ENCODE results near the gene GPR137B.

The GPR137B gene

DNA sequence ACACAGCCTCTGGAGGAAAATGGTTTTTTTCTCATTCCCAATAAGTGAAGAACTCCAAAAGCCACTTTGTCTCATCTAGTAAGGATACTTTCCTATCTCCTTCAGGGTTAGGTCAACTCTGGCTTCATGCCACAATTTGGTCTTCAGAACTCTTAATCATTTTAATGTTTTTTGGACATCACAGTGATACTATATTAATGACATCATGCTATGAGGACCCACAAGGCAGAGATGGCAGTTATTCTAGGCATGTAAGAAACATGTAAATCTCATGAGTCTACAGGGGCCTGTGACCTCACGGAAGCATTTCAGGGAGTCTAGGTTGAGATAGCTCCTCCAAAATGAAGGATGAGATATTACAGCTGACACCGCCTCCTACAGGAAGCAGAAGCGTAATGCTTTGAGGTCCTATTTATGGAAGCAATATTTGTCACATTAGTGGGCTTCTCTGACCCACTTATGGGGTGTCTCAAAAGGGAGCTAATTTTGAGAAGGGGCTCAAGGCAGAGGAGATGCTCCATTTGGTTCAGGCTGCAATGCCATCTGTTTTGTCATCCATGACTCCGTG lies 5.0 kb upstream of the GPR137B start:
- Histone ChIP-seq H3F3A (ENCODE audit: control insufficient read depth, insufficient read depth) (no peaks in the 10 kb centered on the region), H4K20me1 (ENCODE audit: control insufficient read depth, insufficient read depth, low read depth, low read length) (no peaks in the 10 kb centered on the region), H3K4me3 (ENCODE audit: low read length) (no peak overlapping the region), H3K4me2 (ENCODE audit: low read length) (no peak overlapping the region), H3K9me3 (ENCODE audit: control insufficient read depth, insufficient read depth, low read length) (no peaks in the 10 kb centered on the region), H3K36me3 (ENCODE audit: control insufficient read depth, low read length) (no peaks in the 10 kb centered on the region), H3K27me3 (ENCODE audit: control insufficient read depth, low read length) (peaks cover 53% of the 10 kb centered on the region), H3K79me2 (ENCODE audit: control insufficient read depth, low read length) (no peaks in the 10 kb centered on the region), H3K9me2 (replicated peaks; ENCODE audit: control insufficient read depth, low read length) (no peaks in the 10 kb centered on the region), H3K4me1 (ENCODE audit: control insufficient read depth, low read length) (peaks cover 10% of the 10 kb centered on the region), H3K27ac (ENCODE audit: low read depth, low read length) (no peak overlapping the region)
- TF ChIP-seq, protein P1, sequence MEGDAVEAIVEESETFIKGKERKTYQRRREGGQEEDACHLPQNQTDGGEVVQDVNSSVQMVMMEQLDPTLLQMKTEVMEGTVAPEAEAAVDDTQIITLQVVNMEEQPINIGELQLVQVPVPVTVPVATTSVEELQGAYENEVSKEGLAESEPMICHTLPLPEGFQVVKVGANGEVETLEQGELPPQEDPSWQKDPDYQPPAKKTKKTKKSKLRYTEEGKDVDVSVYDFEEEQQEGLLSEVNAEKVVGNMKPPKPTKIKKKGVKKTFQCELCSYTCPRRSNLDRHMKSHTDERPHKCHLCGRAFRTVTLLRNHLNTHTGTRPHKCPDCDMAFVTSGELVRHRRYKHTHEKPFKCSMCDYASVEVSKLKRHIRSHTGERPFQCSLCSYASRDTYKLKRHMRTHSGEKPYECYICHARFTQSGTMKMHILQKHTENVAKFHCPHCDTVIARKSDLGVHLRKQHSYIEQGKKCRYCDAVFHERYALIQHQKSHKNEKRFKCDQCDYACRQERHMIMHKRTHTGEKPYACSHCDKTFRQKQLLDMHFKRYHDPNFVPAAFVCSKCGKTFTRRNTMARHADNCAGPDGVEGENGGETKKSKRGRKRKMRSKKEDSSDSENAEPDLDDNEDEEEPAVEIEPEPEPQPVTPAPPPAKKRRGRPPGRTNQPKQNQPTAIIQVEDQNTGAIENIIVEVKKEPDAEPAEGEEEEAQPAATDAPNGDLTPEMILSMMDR (IDR thresholded peaks at IDR 0.05; ENCODE audit: low read depth, low read length, poor library complexity, severe bottlenecking): peak; percentile 62
- no peak for TF ChIP-seq EZH2phosphoT487 (IDR thresholded peaks at IDR 0.05; ENCODE audit: borderline replicate concordance, low read length)

DNA sequence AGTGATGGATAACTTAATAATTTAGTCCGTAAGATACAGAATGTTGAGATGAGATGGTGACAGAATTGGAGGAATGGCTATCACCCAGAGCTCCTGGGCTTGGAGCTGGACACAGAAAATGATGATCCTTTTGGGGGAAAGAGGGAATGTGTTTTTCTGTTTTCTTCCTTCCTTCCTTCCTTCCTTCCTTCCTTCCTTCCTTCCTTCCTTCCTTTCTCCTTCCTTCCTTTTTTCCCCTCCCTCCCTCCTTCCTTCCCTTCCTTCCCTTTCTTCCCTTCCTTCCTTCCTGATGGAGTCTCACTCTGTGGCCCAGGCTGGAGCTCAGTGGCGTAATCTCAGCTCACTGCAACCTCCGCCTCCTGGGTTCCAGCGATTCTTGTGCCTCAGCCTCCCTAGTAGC lies 2.8 kb upstream of the GPR137B start:
- peaks cover 8% of the 10 kb centered on the region for H3K79me2 ChIP-seq (ENCODE audit: control insufficient read depth, low read length)
- peaks cover 9% of the 10 kb centered on the region for H4K20me1 ChIP-seq (ENCODE audit: control insufficient read depth, insufficient read depth, low read depth, low read length)
- peaks cover 23% of the 10 kb centered on the region for H3K4me1 ChIP-seq (ENCODE audit: control insufficient read depth, low read length)
- H3K9me2 ChIP-seq (replicated peaks; ENCODE audit: control insufficient read depth, low read length): no peaks in the 10 kb centered on the region
- no peaks in the 10 kb centered on the region for H3K36me3 ChIP-seq (ENCODE audit: control insufficient read depth, low read length)
- no peaks in the 10 kb centered on the region for H3K9me3 ChIP-seq (ENCODE audit: control insufficient read depth, insufficient read depth, low read length)
- H3K4me3 ChIP-seq (ENCODE audit: low read length): no peak overlapping the region
- H3F3A ChIP-seq (ENCODE audit: control insufficient read depth, insufficient read depth): peaks cover 10% of the 10 kb centered on the region
- TF ChIP-seq, protein P1 (IDR thresholded peaks at IDR 0.05; ENCODE audit: low read depth, low read length, poor library complexity, severe bottlenecking): no peak
- TF ChIP-seq EZH2phosphoT487 (IDR thresholded peaks at IDR 0.05; ENCODE audit: borderline replicate concordance, low read length): no peak
- no peak overlapping the region for H3K4me2 ChIP-seq (ENCODE audit: low read length)
- H3K27ac ChIP-seq (ENCODE audit: low read depth, low read length): no peak overlapping the region
- H3K27me3 ChIP-seq (ENCODE audit: control insufficient read depth, low read length): peaks cover 52% of the 10 kb centered on the region

DNA sequence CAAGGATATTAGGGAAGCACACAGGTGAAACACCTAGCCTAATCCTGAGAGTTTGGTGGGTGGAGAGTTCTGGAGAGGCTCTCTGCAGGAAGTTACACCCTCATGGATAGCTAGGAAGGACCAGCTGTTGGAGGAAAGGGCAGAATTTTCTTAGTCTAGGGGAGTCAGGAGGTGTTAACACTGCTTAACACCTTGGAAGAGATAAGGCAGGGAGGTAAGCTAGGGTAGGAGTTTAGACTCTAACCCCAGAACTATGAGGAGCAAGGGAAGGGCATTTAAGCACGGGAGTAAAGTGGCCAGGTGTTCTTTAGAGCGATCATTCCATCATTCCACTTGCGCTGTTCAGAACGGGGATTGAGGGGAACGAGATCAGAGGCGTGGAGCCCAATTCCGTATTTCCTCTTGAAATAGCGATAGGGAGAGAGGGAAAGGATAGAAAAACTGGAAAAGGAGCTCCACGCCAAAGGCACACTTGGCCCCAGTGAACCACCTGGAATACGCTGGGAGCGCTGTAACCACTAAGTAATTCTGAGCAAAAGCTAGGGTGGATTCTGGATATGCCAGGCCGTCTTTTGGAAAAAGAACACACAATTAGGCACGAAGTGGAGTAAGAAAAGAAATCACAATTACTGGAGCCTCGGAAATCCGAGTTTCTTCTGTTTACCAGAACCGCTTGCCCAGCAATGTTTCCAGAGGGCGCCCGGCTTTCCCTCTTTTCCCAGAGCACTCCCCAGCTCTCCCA lies 1.5 kb upstream of the GPR137B start:
- Histone ChIP-seq H3K9me2 (replicated peaks; ENCODE audit: control insufficient read depth, low read length) (no peaks in the 10 kb centered on the region), H3K4me3 (ENCODE audit: low read length) (no peak overlapping the region), H3K27me3 (ENCODE audit: control insufficient read depth, low read length) (peaks cover 48% of the 10 kb centered on the region), H4K20me1 (ENCODE audit: control insufficient read depth, insufficient read depth, low read depth, low read length) (peaks cover 9% of the 10 kb centered on the region), H3K9me3 (ENCODE audit: control insufficient read depth, insufficient read depth, low read length) (no peaks in the 10 kb centered on the region), H3K27ac (ENCODE audit: low read depth, low read length) (no peak overlapping the region), H3K4me2 (ENCODE audit: low read length) (peak overlapping the region; percentile 70; the same call in 1 of the 2 replicates), H3F3A (ENCODE audit: control insufficient read depth, insufficient read depth) (peaks cover 12% of the 10 kb centered on the region), H3K36me3 (ENCODE audit: control insufficient read depth, low read length) (no peaks in the 10 kb centered on the region), H3K4me1 (ENCODE audit: control insufficient read depth, low read length) (peaks cover 31% of the 10 kb centered on the region), H3K79me2 (ENCODE audit: control insufficient read depth, low read length) (peaks cover 15% of the 10 kb centered on the region)
- 0 out of 2 replicates have a peak, but pooled peaks have one; percentile 48 for TF ChIP-seq EZH2phosphoT487 (IDR thresholded peaks at IDR 0.05; ENCODE audit: borderline replicate concordance, low read length)
- TF ChIP-seq, protein P1 (IDR thresholded peaks at IDR 0.05; ENCODE audit: low read depth, low read length, poor library complexity, severe bottlenecking): no peak
